H1 (cell line): ENCODE data around the gene SBK1. TPM values are rescaled to one million over a fixed set of nuclear protein-coding genes. Genes with fewer than 3 reads are reported as not detected.

ENCODE experiments used
- CTCF ChIA-PET: fragments of 300-600 bp; sonication (Branson Sonifier 250); formaldehyde crosslinking; loops from one replicate; lab custom pipeline; 2021; ENCODE audit not compliant: partially characterized antibody; lab: Charles Lee
- POLR2A ChIA-PET: fragments of 300-600 bp; sonication (Branson Sonifier 250); formaldehyde crosslinking; loops from one replicate; lab custom pipeline; 2021; ENCODE audit warnings: inconsistent platforms; ENCODE audit not compliant: partially characterized antibody; lab: Charles Lee
- DNase-seq, 2 experiments: peaks; one replicate each; pipeline versions ENCODE4 v3.0.0 to v3.0.0-alpha.2; 2010 to 2022; ENCODE audit warnings: low spot score in 2 of 2, low read depth in 1 of 2, mixed read lengths in 1 of 2
- FAIRE-seq: peaks from 2 replicates; lab custom pipeline; 2011; peaks lifted over from hg19 to GRCh38; lab: Jason Lieb, UNC
- H2AFZ ChIP-seq: 2 replicates; pipeline ENCODE4 v1.8.1; 2012; ENCODE audit warnings: low read length, inconsistent platforms
- H2AK5ac ChIP-seq: 2 replicates; pipeline ENCODE4 v1.6.1; 2013; ENCODE audit warnings: low read depth, low read length
- H2BK120ac ChIP-seq: replicated peaks from 2 replicates; pipeline ENCODE3; 2013; ENCODE audit warnings: low read depth, low read length, inconsistent platforms
- H2BK12ac ChIP-seq: 2 replicates; pipeline ENCODE4 v1.6.1; 2013; ENCODE audit warnings: low read depth, low read length
- H2BK15ac ChIP-seq: 2 replicates; pipeline ENCODE4 v1.6.1; 2013; ENCODE audit warnings: low read length
- H2BK20ac ChIP-seq: 2 replicates; pipeline ENCODE4 v1.6.1; 2013; ENCODE audit warnings: low read length
- H2BK5ac ChIP-seq: 2 replicates; pipeline ENCODE4 v1.6.1; 2013; ENCODE audit warnings: low read depth, low read length
- H3K14ac ChIP-seq: 2 replicates; pipeline ENCODE4 v1.6.1; 2013; ENCODE audit warnings: inconsistent platforms; ENCODE audit not compliant: insufficient read length
- H3K18ac ChIP-seq: 2 replicates; pipeline ENCODE4 v1.6.1; 2013; ENCODE audit warnings: low read length; ENCODE audit errors: extremely low read depth
- H3K23ac ChIP-seq: 2 replicates; pipeline ENCODE4 v1.6.1; 2013; ENCODE audit warnings: inconsistent platforms; ENCODE audit not compliant: insufficient read length
- H3K23me2 ChIP-seq: 2 replicates; pipeline ENCODE4 v1.6.1; 2013; ENCODE audit warnings: low read depth, low read length
- H3K27ac ChIP-seq: 2 replicates; pipeline ENCODE4 v1.6.1; 2011; ENCODE audit warnings: low read depth, low read length, inconsistent platforms
- H3K27me3 ChIP-seq, 4 experiments: replicated peaks in 1 of 4; 1 replicate in 1 of 4; 2 replicates in 3 of 4; pipeline versions ENCODE4 v1.6.1 to v1.8.1; 2011 to 2013; ENCODE audit warnings: low read length in 3 of 4, mild to moderate bottlenecking in 3 of 4, inconsistent platforms in 2 of 4, mixed read lengths in 2 of 4, moderate library complexity in 1 of 4; ENCODE audit not compliant: control insufficient read depth in 3 of 4, insufficient read depth in 3 of 4; ENCODE audit errors: extremely low read depth in 1 of 4
- H3K36me3 ChIP-seq, 4 experiments: 2 replicates each; pipeline versions ENCODE4 v1.6.1 to v1.8.1; 2011 to 2013; ENCODE audit warnings: mild to moderate bottlenecking in 4 of 4, low read length in 3 of 4, moderate library complexity in 2 of 4, control low read depth in 1 of 4, inconsistent platforms in 1 of 4; ENCODE audit not compliant: insufficient read depth in 4 of 4, control insufficient read depth in 2 of 4
- H3K4ac ChIP-seq: replicated peaks from 2 replicates; pipeline ENCODE3; 2013; ENCODE audit warnings: low read length, low read depth, mixed read lengths, inconsistent platforms; ENCODE audit not compliant: insufficient read length
- H3K4me1 ChIP-seq, 4 experiments: replicated peaks in 1 of 4; 1 replicate in 1 of 4; 2 replicates in 3 of 4; pipeline versions ENCODE4 v1.6.1 to v1.8.1; 2011 to 2013; ENCODE audit warnings: low read length in 3 of 4, inconsistent platforms in 2 of 4, mixed read lengths in 1 of 4; ENCODE audit not compliant: insufficient read depth in 4 of 4, control insufficient read depth in 3 of 4
- H3K4me2 ChIP-seq, 2 experiments: 2 replicates each; pipeline versions ENCODE4 v1.6.1 to v1.8.1; 2011 to 2013; ENCODE audit warnings: low read depth in 2 of 2, low read length in 2 of 2, control low read depth in 1 of 2, inconsistent platforms in 1 of 2, mild to moderate bottlenecking in 1 of 2; ENCODE audit not compliant: insufficient read depth in 1 of 2
- H3K4me3 ChIP-seq, 4 experiments: fragments of 200-600, 300-600 bp in 1 of 4; sonication (generic), shearing (Covaris generic), sonication (Bioruptor Twin) in 1 of 4; 2 replicates each; pipeline versions ENCODE4 v1.5.1 to v1.8.1; 2011 to 2016; ENCODE audit warnings: low read length in 4 of 4, low read depth in 3 of 4, control low read depth in 2 of 4, inconsistent platforms in 2 of 4, mild to moderate bottlenecking in 2 of 4, mixed read lengths in 1 of 4, moderate library complexity in 1 of 4; ENCODE audit not compliant: insufficient read depth in 2 of 4; ENCODE audit errors: extremely low read depth in 1 of 4
- H3K56ac ChIP-seq: replicated peaks from 2 replicates; pipeline ENCODE3; 2013; ENCODE audit warnings: low read depth, mild to moderate bottlenecking, mixed read lengths, low read length, inconsistent platforms; ENCODE audit not compliant: insufficient read length
- H3K79me1 ChIP-seq: 2 replicates; pipeline ENCODE4 v1.6.1; 2013; ENCODE audit warnings: low read depth, low read length, control low read depth
- H3K79me2 ChIP-seq, 2 experiments: 2 replicates each; pipeline versions ENCODE4 v1.6.1 to v1.8.1; 2012 to 2013; ENCODE audit warnings: low read length in 2 of 2, mild to moderate bottlenecking in 2 of 2, inconsistent platforms in 1 of 2; ENCODE audit not compliant: insufficient read depth in 2 of 2, control insufficient read depth in 1 of 2
- H3K9ac ChIP-seq, 4 experiments: replicated peaks in 1 of 4; 1 replicate in 1 of 4; 2 replicates in 3 of 4; pipeline versions ENCODE4 v1.6.1 to v1.8.1; 2011 to 2013; ENCODE audit warnings: low read depth in 3 of 4, low read length in 3 of 4, control low read depth in 2 of 4, mild to moderate bottlenecking in 2 of 4, moderate library complexity in 2 of 4, inconsistent platforms in 1 of 4; ENCODE audit errors: extremely low read depth in 1 of 4
- H3K9me3 ChIP-seq, 2 experiments: 2 replicates each; pipeline versions ENCODE4 v1.6.1 to v1.8.1; 2012 to 2013; ENCODE audit warnings: mild to moderate bottlenecking in 2 of 2, moderate library complexity in 2 of 2, control low read depth in 1 of 2, inconsistent platforms in 1 of 2, low read depth in 1 of 2, low read length in 1 of 2, mixed read lengths in 1 of 2; ENCODE audit not compliant: insufficient read depth in 2 of 2
- H4K20me1 ChIP-seq, 2 experiments: replicated peaks in 1 of 2; 2 replicates each; pipeline versions ENCODE3 to v1.8.1; 2011 to 2013; ENCODE audit warnings: inconsistent platforms in 2 of 2, low read length in 2 of 2, mild to moderate bottlenecking in 1 of 2; ENCODE audit not compliant: insufficient read depth in 2 of 2, control insufficient read depth in 1 of 2
- H4K5ac ChIP-seq: 2 replicates; pipeline ENCODE4 v1.6.1; 2013; ENCODE audit warnings: low read length, low read depth, mixed read lengths, inconsistent platforms; ENCODE audit not compliant: insufficient read length
- H4K8ac ChIP-seq: 2 replicates; pipeline ENCODE4 v1.8.0; 2013; ENCODE audit warnings: mild to moderate bottlenecking, moderate library complexity, low read length, inconsistent platforms; ENCODE audit not compliant: insufficient read depth; ENCODE audit errors: extremely low read depth
- H4K91ac ChIP-seq: replicated peaks from 2 replicates; pipeline ENCODE3; 2013; ENCODE audit warnings: low read length, mixed read lengths, inconsistent platforms; ENCODE audit not compliant: insufficient read length
- CTBP2 ChIP-seq: IDR thresholded peaks from 2 replicates; pipeline ENCODE4 v1.7.0; 2011; ENCODE audit warnings: borderline replicate concordance, mild to moderate bottlenecking, moderate library complexity, mixed read lengths, low read length; ENCODE audit not compliant: insufficient read depth, insufficient read length
- JUND ChIP-seq: IDR thresholded peaks from 2 replicates; pipeline ENCODE4 v1.6.1; 2011; ENCODE audit warnings: mild to moderate bottlenecking, improper control_type of control experiment, low read length
- KDM5A ChIP-seq: fragments of 200-600 bp; IDR thresholded peaks from 2 replicates; pipeline ENCODE4 v1.7.1; 2012; ENCODE audit warnings: mild to moderate bottlenecking, low read length, inconsistent platforms, mixed read lengths
- MAX ChIP-seq: IDR thresholded peaks from 2 replicates; pipeline ENCODE4 v1.6.1; 2012; ENCODE audit warnings: inconsistent platforms
- POLR2A ChIP-seq, 2 experiments: IDR thresholded peaks; 1 replicate in 1 of 2; 2 replicates in 1 of 2; pipeline ENCODE4 v1.6.1; 2011; ENCODE audit warnings: low read depth in 2 of 2, low read length in 2 of 2, mild to moderate bottlenecking in 2 of 2; ENCODE audit errors: control extremely low read depth in 1 of 2
- SAP30 ChIP-seq: fragments of 300-600 bp; sonication (generic); IDR thresholded peaks from 2 replicates; pipeline ENCODE4 v1.7.1; 2012; ENCODE audit warnings: low read length, moderate library complexity, mild to moderate bottlenecking, inconsistent platforms; ENCODE audit not compliant: insufficient read depth, insufficient replicate concordance
- SUZ12 ChIP-seq: fragments of 200-600 bp; sonication (generic); IDR thresholded peaks from 2 replicates; pipeline ENCODE4 v1.6.1; 2012; ENCODE audit warnings: mild to moderate bottlenecking, inconsistent platforms, low read length, moderate library complexity, mixed read lengths
- TAF7 ChIP-seq: optimal IDR thresholded peaks from 2 replicates; pipeline ENCODE3; 2011; ENCODE audit warnings: low read depth, mild to moderate bottlenecking, inconsistent platforms, low read length, moderate library complexity, borderline replicate concordance
- TCF12 ChIP-seq: IDR thresholded peaks from 2 replicates; pipeline ENCODE4 v1.6.1; 2011; ENCODE audit warnings: low read depth, mild to moderate bottlenecking, low read length
- USF2 ChIP-seq: IDR thresholded peaks from 2 replicates; pipeline ENCODE4 v1.6.1; 2011; ENCODE audit warnings: low read length, improper control_type of control experiment
- WGBS, 2 experiments: shearing (Covaris generic) in 1 of 2; methylation state at CpG; one replicate each; pipeline versions ENCODE4 v1.1.6 to v1.1.7; 2013 to 2015; ENCODE audit warnings: low lambda C conversion rate in 2 of 2, mixed read lengths in 2 of 2, inconsistent platforms in 1 of 2, low coverage in 1 of 2, missing lambda C conversion rate in 1 of 2; ENCODE audit not compliant: insufficient replicate concordance in 2 of 2, insufficient coverage in 1 of 2, insufficient read length in 1 of 2; ENCODE audit errors: extremely low coverage in 1 of 2, missing lambda C conversion rate in 1 of 2; 5-methylcytosine and 5-hydroxymethylcytosine counted together
- polyA plus RNA-seq, 7 experiments: library from polyadenylated mRNA; depleted of rRNA in 3 of 7; stranded (reverse) in 5 of 7; unstranded in 2 of 7; fragments of >200 nt in 5 of 7; fragments of 200-250 nt in 2 of 7; gene quantifications; 1 replicate in 5 of 7; 2 replicates in 1 of 7; 4 replicates in 1 of 7; pipeline versions ENCODE4 v1.2.1 to v1.2.3, GENCODE V29; 2011 to 2013; ENCODE audit warnings: missing spikeins in 2 of 7, mixed read lengths in 2 of 7
- total RNA-seq: library from RNA; stranded (reverse); fragmentation: NEBNext Ultra II Directional; extraction: Animal tissue kit (Norgen Biotek cat#: 25700); gene quantifications from 2 replicates; pipeline ENCODE4 v1.2.1, GENCODE V29; 2021

Gene SBK1
- total and polyA plus RNA-seq, 2 of the 8 experiments (the other 6 are each of a cell fraction or from before 2014, with no cell fraction given): 18.2 to 73.9 TPM

- peaks cover 22% of the 10 kb centered on the region for H3K79me1 ChIP-seq
- H4K91ac ChIP-seq: no peak overlapping the region
- DNase-seq (no peak), FAIRE-seq (no peak)
- H2BK5ac ChIP-seq: no peak overlapping the region
- no peak overlapping the region for H2BK20ac ChIP-seq
- H3K14ac ChIP-seq: no peak overlapping the region
- no peak overlapping the region for H3K27ac ChIP-seq
- H2BK12ac ChIP-seq: no peak overlapping the region
- H2AK5ac ChIP-seq: no peak overlapping the region
- no peaks in the 10 kb centered on the region for H3K23me2 ChIP-seq
- H4K20me1 ChIP-seq: peaks cover 14 to 37% of the 10 kb centered on the region in 2 experiments
- H3K23ac ChIP-seq: no peak overlapping the region
- no peaks in the 10 kb centered on the region; a peak in 1 of 7 replicates for H3K4me1 ChIP-seq
- peaks cover 0 to 26% of the 10 kb centered on the region in 2 experiments; a peak in 2 of 4 replicates for H3K79me2 ChIP-seq
- peaks cover 0 to 6% (median 2%) of the 10 kb centered on the region in 4 experiments; a peak in 4 of 8 replicates for H3K36me3 ChIP-seq
- no peak overlapping the region for H2BK15ac ChIP-seq
- H4K5ac ChIP-seq: no peak overlapping the region
- H2BK120ac ChIP-seq: no peak overlapping the region
- H3K9ac ChIP-seq: no peak overlapping the region
- no peaks in the 10 kb centered on the region for H3K9me3 ChIP-seq
- H3K4me3 ChIP-seq: no peak overlapping the region
- no peak overlapping the region for H3K56ac ChIP-seq
- H4K8ac ChIP-seq: no peak overlapping the region
- ChIA-PET CTCF (interaction anchor here (0.6 to 4.5 kb wide), 6 partner anchors 8 to 203 kb away, joined by 3 to 22 read pairs (median 12); no protein-coding TSS in a partner anchor), POLR2A (interaction anchor here (0.6 to 1.5 kb wide), 5 partner anchors 10 to 39 kb away, joined by 3 to 4 read pairs (median 3); no protein-coding TSS in a partner anchor)
- no peak overlapping the region for H3K18ac ChIP-seq
- no peaks in the 10 kb centered on the region for H3K27me3 ChIP-seq
- 85% methylated on average over 8 of the region's 11 CpGs; no CpG with 5 or more reads in 1 of the 2 experiments for WGBS, 2 experiments
- no peak overlapping the region for H3K4ac ChIP-seq
- no peak overlapping the region for H2AFZ ChIP-seq
- H3K4me2 ChIP-seq: no peak overlapping the region
- TF ChIP-seq MAX (no peak), SAP30 (no peak), TAF7 (no peak), JUND (no peak), POLR2A (IDR thresholded peaks at IDR 0.05; ENCODE audit: control extremely low read depth in 1 of 2, low read depth in 2 of 2, low read length in 2 of 2) (no peak), KDM5A (no peak), TCF12 (no peak), CTBP2 (no peak), USF2 (no peak), SUZ12 (no peak)
These were observed 21.3 kb downstream of the SBK1 start for GRCh38 chr16:28313587-28313986.
